NOMO-1 treated with DMSO at 0.1 percent for 48 hours (cell line): ENCODE results near the gene XCR1.
"Not testable (repeated sequence)": the region's sequence is repeated elsewhere in the genome, so short reads cannot be mapped to it uniquely, and the experiment has no call there.

ENCODE experiments used
- DNase-seq: peaks from one replicate; lab custom pipeline; 2025; ENCODE audit not compliant: unreplicated experiment; lab: John Stamatoyannopoulos, UW

The XCR1 gene

DNA sequence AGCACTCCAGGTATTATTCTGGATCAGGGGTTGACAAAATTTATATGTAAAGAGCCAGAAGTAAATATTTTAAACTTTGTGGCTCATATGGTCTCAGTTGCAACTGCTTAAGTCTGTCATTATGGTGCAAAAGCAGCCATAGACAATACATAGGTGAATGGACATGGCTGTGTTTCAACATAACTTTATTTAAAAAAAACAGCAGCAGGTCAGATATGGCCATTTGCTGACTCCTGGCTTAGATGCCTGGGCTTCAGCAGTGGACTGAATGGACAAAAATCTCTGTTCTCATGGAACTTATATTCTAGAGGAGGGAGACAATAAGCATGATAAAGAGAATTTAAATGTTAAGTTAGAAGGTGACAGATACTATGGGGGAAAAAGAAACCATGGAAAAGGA, 20.0 kb downstream of the XCR1 start:
- no peak for DNase-seq

DNA sequence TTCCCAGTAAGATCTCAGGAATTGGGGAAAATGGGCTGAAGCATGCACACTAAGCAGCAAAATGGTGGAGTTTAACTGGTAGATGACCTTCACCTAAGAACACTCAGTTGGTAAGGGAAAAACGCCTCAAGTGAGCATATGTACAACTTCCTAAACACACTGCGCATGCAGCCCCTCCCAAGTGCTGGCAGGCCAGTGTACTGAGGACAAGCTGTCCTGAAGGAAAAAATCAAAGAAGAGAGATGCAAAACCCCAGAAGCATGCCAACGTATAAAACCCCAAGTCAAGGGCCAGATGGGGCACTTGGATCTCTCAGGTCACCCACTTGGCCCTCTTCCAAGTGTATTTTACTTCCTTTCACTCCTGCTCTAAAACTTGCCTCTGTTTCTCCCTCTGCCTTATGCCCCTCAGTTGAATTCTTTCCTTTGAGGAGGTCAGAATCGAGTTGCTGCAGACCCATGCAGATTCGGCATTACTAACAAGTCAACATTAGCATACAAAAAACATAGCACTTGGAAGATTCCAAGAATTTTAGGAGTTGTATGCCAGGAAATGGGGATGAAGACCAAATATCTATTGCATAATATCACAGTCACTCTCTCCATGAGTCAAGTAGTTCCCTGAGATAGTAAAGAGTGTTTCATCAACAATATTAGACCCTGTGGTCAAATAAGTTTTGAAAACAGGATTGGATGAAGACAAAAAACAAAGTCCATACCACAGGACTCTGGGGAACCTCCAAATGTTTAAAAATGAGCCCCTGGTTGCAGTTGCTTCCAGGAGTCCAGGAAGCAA, 20.8 kb downstream of the XCR1 start:
- DNase-seq: no peak

DNA sequence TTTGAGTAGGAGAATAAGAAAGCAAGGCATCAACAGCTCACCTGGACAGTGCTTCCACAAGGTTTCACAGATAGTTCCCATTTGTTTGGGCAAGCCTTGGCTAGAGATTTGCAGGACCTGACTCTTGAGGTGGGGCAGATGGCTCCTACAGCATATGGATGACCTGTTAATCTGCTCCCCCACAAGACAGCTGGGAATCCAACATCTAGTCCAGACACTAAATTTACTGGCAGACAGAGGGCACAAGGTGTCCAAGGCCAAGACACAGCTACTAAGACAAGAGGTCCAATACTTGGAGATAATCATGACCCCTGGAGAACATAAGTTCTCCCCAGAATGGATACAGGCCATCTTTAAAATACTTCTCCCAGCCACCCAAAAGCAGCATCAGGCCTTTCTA, 23.6 kb downstream of the XCR1 start:
- not testable (repeated sequence) for DNase-seq

DNA sequence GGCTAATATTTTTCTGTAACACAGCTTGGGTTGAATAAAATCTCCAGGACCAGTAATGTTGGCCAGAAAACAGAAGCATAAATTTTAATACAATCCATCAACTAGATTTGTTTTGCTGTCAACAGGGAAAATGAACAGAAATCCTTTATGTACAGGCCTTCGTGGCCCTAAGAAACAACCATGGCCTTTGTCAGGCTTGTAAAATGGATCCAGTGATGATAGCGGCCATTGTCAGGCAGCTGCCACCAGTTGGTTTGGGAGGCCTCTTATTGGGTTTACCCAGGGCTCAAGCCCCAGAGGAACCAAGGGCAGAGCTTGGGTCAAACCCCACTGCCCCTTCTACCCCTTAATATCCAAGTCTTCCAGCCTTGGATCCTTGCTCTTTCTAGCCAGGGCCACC, 26.1 kb downstream of the XCR1 start:
- no peak for DNase-seq

DNA sequence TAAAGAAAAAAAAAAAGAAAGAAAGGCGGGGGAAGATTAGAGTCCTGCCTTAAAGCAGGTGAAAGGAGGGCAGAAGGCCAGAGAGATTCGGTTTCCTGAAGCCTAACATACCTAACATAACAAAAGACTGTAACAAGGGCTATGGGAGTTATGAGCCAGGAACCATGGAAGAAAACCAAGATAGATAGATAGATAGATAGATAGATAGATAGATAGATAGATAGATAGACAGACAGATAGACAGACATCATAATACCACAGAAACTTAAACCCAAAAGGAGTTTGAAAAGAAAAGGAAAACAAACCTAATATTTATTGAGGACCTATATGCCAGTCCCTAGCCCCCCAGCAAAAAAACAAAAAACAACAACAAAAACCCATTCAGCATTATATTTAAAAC, 29.3 kb downstream of the XCR1 start:
- no peak for DNase-seq

DNA sequence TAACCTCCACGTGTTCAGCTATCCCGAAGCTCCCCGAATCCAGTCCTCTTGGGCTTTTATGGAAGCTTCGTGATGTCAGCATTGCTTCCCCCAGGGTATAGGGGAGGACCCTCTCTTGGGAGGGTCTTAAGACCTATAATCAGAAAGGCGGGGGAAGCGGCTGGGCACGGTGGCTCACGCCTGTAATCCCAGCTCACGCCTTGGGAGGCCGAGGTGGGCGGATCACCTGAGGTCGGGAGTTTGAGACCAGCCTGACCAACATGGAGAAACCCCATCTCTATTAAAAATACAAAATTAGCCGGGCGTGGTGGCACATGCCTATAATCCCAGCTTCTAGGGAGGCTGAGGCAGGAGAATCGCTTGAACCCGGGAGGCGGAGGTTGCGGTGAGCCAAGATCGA, 29.8 kb downstream of the XCR1 start:
- not testable (repeated sequence) for DNase-seq

DNA sequence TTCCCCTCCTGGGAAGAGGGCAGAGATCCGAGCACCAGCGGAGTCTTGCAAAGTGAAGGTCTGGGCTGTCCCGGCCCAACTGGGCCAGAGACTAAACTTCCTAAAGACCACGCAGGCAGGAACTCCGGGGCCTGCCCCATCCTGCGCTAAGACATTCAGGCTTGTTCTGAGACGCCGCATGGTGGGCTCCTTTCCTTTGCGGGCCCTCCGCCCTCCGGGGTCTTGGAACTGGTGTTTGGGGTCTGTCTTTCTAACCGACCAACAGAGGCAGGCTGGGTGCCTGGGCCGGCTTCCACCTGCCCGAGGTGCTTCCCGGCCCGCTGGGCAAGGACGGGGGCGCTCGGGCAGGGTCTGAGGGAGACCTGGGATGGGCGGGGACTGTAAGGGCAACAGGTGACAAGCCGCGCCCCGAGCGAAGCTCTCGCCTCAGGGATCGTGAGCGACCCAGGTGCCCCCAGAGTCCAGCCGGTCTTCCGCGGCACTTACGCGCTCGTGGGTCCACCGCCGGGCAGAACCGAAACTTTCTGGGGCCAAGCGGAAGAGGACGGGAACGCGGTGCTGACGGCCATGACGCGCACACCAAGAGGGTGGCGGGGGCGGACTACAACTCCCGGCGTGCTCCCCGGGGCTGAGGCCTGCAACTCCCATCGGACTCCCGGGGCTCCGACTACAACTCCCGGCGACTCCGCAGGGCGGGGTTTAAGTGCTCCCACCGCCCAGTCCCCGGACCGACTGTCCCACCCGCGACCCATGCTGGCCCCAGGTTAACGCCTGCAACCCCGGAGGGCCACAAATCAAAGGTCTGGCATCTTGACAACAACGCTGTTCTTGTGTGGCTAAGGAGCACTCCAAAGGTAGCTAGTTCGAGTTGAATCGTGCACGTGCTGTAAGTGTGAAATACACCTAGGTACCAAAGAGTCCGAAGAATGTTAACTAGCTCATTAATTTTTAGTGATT, 31.8 kb downstream of the XCR1 start, which contains the start of gene FYCO1:
Gene FYCO1, minus strand, starts transcription at position 589 of the 957 bp plus-strand sequence. CDS start 10,914 bp downstream, outside the sequence.
- peak; percentile 93 for DNase-seq

DNA sequence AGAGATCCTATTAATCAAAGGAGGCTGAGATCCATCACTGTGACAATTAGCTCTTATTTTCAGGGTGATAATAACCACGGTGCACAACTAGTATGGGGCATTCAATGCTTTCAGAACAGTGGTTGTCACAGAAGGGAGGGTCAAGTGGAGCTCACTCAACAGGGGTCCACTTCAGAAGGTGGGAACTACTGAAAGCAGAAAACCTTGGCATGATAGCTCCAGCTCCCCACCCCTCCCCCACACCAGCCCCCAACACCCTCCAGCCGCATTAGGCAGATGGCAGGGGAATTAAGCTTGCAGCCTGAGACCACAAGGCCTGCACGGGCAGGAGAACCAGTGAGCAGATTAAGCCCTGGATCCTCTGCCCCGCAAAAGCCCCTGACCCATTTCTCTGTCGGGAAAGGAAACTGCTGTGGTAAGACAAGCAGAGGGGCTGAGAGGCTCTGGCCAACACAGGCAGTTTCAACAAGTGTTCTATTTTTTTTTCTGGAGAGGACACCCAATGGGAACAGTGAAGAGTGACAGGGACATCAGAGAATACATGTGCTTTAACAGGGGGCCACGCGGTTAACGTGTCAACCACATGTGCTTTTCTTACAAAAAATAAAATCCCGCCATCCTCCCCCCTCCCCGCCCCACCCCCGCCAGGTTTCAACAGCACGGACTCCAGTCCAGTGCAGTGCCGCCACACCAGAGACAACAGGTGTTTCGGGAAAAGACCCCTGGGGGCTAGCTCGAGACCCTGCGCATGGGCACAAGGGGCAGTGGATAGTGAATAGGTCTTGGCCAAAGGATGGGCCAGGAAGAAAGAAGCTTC, 32.7 kb downstream of the XCR1 start:
- DNase-seq: no peak

DNA sequence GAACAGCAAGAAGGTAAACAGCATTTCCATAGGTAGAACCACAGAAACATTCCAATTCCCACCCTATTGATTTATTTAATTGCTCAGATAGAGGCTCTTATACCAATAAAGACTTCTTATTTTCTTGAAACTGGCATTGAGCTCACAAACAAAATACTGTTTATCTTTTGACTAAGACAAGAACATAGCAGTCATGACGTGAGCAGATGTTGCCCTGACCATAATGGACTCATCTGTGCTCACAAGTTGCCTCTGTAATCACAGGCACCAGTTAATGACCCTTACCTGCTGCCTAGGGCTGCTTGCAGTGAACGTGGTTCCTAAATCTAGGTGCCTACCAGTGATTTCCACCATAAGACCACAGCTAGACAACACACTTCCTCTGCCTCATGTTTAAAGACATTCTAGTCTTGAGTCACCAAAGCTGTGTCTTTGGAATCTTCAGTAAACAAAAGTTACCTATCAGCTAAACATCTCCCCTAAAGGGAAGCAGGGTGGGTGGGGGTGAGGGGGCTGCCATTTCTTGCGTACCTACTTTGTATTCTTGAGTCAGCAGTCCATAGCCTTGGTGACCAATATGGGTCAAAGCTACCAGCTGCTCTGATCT, 33.8 kb downstream of the XCR1 start:
- DNase-seq: no peak

DNA sequence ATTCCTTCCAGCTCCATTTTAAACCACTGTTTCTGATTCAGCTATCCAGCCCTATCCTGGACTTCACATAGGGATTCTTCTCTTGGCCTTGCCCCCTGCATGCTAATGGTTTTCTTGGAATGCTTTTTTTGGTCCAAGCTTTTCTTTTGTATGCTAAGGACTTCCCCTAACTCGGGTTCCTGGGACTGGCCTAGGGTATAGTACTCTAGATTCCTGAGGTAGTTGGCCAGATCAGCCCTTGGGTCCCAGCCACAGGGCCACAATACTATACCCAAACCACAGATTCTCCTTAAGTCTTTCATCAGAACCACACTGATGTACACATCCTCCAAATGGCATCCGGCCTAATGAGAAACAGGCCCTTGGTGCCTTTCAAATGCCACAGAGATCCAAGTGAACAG, 34.5 kb downstream of the XCR1 start:
- DNase-seq: no peak

DNA sequence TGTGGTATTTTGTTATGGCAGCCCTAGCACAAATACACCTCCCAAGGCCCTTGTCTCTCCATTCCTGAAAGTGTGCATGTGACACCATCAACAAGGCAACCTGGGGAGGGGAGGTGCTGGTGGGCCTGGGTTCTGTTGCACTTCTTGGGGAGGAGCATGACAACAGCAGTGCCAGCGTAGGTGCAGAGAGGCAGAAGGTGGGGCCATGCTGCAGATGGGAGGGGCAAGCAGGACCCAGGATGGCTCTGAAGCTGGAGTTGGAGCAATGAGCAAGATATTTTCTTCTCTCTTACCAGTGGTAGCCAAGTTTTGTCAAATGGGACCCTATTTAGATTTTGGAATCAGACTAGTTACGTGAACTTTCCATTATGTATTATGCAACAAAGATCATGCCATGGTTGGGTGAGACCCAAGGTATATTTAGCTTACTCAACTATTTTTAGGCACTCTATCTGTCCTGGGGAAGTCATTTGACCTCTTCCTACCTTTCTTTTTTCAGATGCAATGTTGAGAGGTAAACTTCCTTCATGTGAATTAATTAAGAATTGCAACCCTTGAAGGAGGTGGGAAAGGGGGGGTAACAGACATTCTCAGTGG, 35.1 kb downstream of the XCR1 start:
- DNase-seq: peak; percentile 49

DNA sequence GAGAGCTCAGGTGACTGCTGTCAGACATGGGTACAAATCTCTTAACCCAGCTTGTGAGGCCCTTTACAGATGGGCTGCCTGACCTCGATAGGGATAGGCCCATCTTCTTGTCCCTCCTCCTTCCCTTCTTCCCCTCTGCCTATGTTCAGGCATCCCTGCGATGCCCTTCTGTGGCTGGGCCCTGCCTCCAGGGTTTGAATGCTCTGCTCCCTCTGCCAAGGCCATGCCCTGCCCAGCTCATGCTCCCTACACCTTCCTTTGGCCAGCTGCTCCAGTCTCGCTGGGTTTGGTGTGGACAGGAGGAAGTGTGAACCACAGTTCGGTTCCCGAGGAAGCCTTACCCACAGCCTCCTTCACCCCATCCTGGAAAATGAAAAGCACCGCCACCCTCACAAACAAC, 35.9 kb downstream of the XCR1 start:
- no peak for DNase-seq

DNA sequence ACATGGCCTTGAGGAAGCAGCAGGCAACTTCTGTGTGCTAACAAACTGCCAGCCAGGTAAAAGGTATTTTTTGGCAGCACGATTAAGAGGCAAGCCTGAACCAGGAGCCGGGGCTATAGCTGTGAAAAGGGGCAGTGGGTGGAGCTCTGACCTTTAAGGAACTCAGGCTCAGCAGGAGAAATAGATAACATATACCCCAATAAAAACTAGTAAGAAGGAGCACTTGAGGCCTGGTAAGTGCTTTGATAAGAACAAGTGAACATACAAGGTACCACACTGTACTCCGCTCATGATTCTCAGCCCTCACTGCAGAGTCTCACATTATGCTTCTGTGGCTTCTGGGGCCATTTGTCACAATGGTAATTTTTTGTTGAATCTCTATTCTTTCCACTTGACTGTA, 37.1 kb downstream of the XCR1 start:
- DNase-seq: no peak

DNA sequence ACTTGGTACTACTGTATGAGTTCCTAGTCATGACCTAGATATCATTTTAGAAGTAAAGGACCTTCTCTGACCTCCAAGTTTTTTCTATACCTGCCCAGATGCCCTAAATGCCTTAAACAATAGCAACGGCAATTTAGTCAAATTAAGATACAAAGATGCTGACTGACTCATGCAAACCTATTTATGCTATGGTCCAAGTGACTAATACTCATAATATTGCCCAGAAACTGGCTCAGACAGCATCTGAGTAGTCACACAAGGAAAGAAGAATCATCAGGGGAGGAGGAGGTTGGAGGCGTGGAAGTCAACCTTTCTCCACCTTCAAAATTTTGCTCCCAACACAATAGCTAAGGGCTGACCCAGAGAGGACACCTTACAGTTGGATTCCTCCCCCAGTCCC, 38.5 kb downstream of the XCR1 start:
- DNase-seq: peak; percentile 26

DNA sequence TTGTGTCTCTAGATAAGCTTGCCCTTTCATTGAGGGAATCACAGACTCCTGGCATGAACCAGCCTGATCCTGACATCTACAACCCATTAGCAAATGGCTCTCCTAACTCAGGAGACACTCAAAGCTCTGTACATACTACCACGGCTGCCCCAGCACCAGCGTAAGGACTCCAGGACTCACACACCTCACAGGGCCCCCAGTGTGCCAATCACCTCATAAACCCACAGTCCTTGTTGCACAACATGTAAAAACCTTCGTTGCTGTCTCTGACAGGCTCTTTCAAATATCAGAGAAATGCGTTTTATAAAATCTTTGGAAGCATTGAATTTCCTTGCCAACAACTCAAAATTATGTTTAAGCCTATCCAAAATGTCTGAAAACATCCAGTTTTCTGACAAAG, 38.9 kb downstream of the XCR1 start:
- DNase-seq: peak; percentile 75

DNA sequence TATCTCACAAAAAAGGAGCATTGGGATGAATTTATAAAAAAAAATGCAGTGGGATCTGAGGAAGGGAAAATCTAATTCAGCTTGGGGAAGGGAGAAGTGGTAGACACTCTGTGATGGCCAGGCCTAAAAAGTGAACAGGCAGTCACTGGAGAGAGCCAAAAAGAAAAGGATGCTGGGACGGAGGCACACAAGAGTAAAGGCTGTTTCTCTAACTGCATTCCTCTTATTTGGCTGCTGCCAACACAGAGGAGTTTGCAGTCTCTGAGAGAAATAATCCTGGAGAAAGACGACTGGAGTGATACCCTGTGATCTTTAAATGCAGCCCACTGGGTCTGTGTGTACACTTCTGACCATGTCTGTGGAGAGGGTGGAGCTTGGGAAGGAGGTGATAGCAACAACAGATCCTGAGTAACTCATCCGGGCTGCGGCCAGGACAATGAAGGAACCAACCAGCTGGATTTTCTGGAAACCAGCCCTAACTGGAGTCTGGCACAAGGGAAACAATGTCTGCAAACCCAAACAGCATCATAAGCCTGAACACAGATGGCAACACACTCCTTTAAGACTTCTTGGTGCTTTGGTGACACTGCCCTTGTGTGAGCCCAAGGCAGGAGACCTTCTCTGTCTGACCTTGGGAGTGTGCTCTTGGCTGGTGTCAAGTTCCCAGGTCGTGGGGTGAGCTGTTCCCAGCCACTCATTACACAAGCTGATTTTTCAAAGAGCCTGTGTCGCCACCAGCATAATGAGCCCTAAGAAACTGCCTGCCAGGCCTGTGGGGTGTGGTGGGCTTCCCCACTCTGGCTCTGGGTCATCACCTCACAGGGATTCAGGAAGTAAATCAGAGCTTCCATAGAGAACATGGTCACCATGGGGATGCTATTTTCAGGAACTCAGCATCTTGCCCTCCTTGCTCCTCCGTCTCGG, 39.7 kb downstream of the XCR1 start:
- peak; percentile 53 for DNase-seq

DNA sequence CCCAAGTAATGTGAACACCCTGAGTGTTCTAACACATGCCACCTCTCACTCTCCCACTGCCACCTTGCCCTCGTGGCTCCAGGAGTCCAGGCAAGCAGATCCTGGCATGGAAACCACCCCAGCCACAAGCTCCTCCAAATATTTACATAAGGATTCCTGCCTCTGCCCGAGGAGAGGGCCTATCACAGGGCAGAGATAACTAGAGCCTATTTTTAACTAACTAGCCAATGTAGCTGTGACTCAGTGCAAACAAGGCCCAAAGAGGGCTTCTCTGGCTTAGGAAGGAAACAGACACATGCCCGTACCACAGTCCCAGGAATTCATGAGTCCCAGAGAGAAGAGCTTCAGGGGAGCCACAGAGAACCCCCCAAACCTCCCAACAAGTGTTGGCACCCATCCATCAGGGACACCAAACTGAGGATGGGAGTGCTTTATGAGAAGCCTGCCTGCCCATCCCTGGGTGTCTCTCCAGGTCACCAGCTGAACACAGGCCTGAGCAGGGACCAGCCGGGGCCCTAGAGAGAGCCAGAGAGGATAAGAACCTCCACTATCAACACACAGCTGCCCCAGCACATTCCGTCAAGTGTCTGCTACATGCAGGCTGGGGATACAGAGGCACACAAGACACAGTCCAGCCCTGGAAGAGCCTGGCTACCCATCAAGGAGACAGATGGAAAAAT, 40.8 kb downstream of the XCR1 start:
- no peak for DNase-seq

DNA sequence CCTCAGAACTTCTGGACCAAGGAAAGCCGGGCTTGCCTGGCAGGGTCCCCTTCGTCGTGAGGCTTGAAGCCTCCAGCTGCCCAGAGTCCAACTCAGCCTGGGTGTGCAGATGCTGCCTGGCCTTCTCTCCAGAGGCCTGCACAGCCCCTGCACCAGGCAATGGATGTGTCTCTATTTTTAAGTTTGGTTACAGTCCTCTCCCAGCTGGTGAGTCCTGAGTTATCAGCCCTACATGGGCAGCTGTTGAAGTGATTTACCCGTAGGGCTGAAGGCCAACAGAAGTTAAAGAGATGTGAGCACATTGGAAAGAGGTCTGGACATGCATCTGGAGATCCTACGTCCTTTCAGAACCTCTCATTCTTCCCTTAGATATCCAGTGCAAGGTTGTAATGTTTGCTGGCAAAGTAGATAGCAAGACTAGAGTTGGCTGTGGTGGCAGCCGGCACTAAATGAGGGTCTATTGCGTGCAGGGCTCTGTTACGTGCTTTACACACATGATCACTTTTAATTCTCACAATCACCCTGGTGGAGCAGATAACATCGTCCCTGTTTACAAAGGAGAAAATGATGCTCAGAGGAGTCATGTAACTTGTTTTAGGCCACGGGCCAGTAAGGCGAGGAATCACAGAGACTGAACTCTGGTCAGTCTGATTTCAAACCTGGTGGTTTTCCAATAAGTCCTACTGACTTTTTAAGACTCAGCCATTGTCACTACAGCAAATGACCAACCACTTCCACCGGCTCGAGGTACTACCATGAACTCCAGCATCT, 41.6 kb downstream of the XCR1 start:
- no peak for DNase-seq
